Daoy (cell line): Measurements from ENCODE around the gene CDHR4. TPM values are rescaled to one million over a fixed set of nuclear protein-coding genes. Genes with fewer than 3 reads are reported as not detected.
"Not testable (repeated sequence)": the region's sequence is repeated elsewhere in the genome, so short reads cannot be mapped to it uniquely, and the experiment has no call there.

ENCODE experiments used
- DNase-seq: peaks from one replicate; pipeline ENCODE4 v3.0.0-alpha.2; 2015; ENCODE audit warnings: low read depth
- total RNA-seq: library from RNA; depleted of rRNA; stranded (reverse); fragments of >200 nt; shearing (Covaris generic); gene quantifications from 2 replicates; pipeline ENCODE4 v1.2.3, GENCODE V29; 2014; rRNA removed

CDHR4 gene
- not detected in 2 replicates for total RNA-seq

GRCh38 chr3:49799761-49800160 is at the start of gene CDHR4:
Gene CDHR4 (minus strand): TSS chr3:49799873. CDS start chr3:49799812, 61 bp downstream.
- no peak for DNase-seq

GRCh38 chr3:49845694-49846093 is 46.0 kb upstream of the CDHR4 start:
- no peak for DNase-seq

- no peak for DNase-seq
These were observed 45.0 kb upstream of the CDHR4 start for GRCh38 chr3:49844464-49845183.

GRCh38 chr3:49842843-49843517 is 43.3 kb upstream of the CDHR4 start:
- no peak for DNase-seq

- DNase-seq, result no peak
These were observed 42.1 kb upstream of the CDHR4 start for GRCh38 chr3:49841806-49842205.

- peak; percentile 17 for DNase-seq
These were observed 41.5 kb upstream of the CDHR4 start for GRCh38 chr3:49841126-49841696.

GRCh38 chr3:49840388-49840787 is 40.7 kb upstream of the CDHR4 start:
- no peak for DNase-seq

- peak; percentile 62 for DNase-seq
These were observed 39.6 kb upstream of the CDHR4 start for GRCh38 chr3:49839193-49839809.

- DNase-seq, result no peak
These were observed 31.7 kb upstream of the CDHR4 start for GRCh38 chr3:49831341-49831740.

GRCh38 chr3:49826016-49826415 is 26.3 kb upstream of the CDHR4 start:
- DNase-seq, result no peak

GRCh38 chr3:49823131-49823530 is 23.5 kb upstream of the CDHR4 start:
- not testable (repeated sequence) for DNase-seq

GRCh38 chr3:49813497-49814174 is 14.0 kb upstream of the CDHR4 start, which contains the start of gene UBA7:
Gene UBA7 (minus strand): TSS chr3:49813953. CDS start chr3:49813787, 166 bp downstream.
- peak; percentile 69 for DNase-seq

- no peak for DNase-seq
These were observed 13.3 kb upstream of the CDHR4 start for GRCh38 chr3:49812916-49813496.

- DNase-seq, result no peak
These were observed 7.9 kb upstream of the CDHR4 start for GRCh38 chr3:49807431-49808114.

GRCh38 chr3:49806850-49807249 is 7.2 kb upstream of the CDHR4 start:
- no peak for DNase-seq

- no peak for DNase-seq
These were observed 6.4 kb upstream of the CDHR4 start for GRCh38 chr3:49805897-49806701.

GRCh38 chr3:49805367-49805782 is 5.7 kb upstream of the CDHR4 start:
- no peak for DNase-seq

- DNase-seq, result no peak
These were observed 4.7 kb upstream of the CDHR4 start for GRCh38 chr3:49804141-49805041.
